Parathyroid adenoma (tissue), 2 donors: ENCODE data around the gene PPP1R7.

Experiments
- H2AFZ ChIP-seq: fragments of 300-600 bp; sonication (generic); one replicate; pipeline ENCODE4 v1.7.0; 2017; ENCODE audit warnings: antibody characterized with exemption, mild to moderate bottlenecking
- H3K27ac ChIP-seq: fragments of 300-600 bp; sonication (generic); one replicate; pipeline ENCODE4 v1.7.0; 2017
- H3K27me3 ChIP-seq: fragments of 300-600 bp; sonication (generic); one replicate; pipeline ENCODE4 v1.7.0; 2017; ENCODE audit warnings: low read length; ENCODE audit not compliant: control insufficient read depth, insufficient read depth
- H3K36me3 ChIP-seq: fragments of 300-600 bp; sonication (generic); one replicate; pipeline ENCODE4 v1.7.0; 2017; ENCODE audit warnings: low read length; ENCODE audit not compliant: control insufficient read depth, insufficient read depth
- H3K4me1 ChIP-seq: fragments of 300-600 bp; sonication (generic); one replicate; pipeline ENCODE4 v1.7.0; 2017; ENCODE audit warnings: control low read depth
- H3K4me2 ChIP-seq: fragments of 300-600 bp; sonication (generic); one replicate; pipeline ENCODE4 v1.7.0; 2017; ENCODE audit warnings: low read length
- H3K4me3 ChIP-seq: fragments of 300-600 bp; sonication (generic); one replicate; pipeline ENCODE4 v1.7.0; 2017; ENCODE audit warnings: low read depth, low read length
- H3K79me2 ChIP-seq: fragments of 300-600 bp; sonication (generic); one replicate; pipeline ENCODE4 v1.7.0; 2017; ENCODE audit warnings: control low read depth
- H3K9ac ChIP-seq: fragments of 300-600 bp; sonication (generic); one replicate; pipeline ENCODE4 v1.7.0; 2017; ENCODE audit warnings: mild to moderate bottlenecking
- H3K9me3 ChIP-seq: fragments of 300-600 bp; sonication (generic); one replicate; pipeline ENCODE4 v1.7.0; 2017; ENCODE audit warnings: low read length; ENCODE audit not compliant: control insufficient read depth
- TF ChIP-seq, protein P1 (sequence below): fragments of 300-600 bp; sonication (generic); IDR thresholded peaks from one replicate; pipeline ENCODE4 v1.7.0; 2017; ENCODE audit warnings: antibody characterized with exemption, mild to moderate bottlenecking
- donor health status: primary hyperparathyroidism.

PPP1R7 gene

DNA sequence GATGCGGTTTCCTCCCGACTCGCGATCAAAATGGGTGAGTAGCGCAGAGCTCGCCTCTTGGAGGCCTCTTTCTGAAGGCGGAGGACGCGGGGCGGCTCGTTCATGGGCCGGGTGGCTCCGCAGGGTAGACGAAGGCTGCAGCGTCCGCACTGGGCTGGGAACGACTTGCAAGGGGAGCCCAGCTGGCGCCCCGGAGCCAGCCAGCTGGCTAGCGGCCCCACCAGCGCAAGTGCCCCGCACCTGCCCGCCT, 667 bp upstream of the PPP1R7 start:
- Histone ChIP-seq H3K27ac (peak overlapping the region; percentile 61), H3K9ac (peak overlapping the region; percentile 61), H3K9me3 (no peaks in the 10 kb centered on the region), H3K36me3 (no peaks in the 10 kb centered on the region), H3K79me2 (peaks cover 5% of the 10 kb centered on the region), H2AFZ (peak overlapping the region; percentile 98), H3K27me3 (no peaks in the 10 kb centered on the region), H3K4me3 (peak overlapping the region; percentile 83), H3K4me2 (peak overlapping the region; percentile 94), H3K4me1 (peaks cover 14% of the 10 kb centered on the region)
- TF ChIP-seq, protein P1, sequence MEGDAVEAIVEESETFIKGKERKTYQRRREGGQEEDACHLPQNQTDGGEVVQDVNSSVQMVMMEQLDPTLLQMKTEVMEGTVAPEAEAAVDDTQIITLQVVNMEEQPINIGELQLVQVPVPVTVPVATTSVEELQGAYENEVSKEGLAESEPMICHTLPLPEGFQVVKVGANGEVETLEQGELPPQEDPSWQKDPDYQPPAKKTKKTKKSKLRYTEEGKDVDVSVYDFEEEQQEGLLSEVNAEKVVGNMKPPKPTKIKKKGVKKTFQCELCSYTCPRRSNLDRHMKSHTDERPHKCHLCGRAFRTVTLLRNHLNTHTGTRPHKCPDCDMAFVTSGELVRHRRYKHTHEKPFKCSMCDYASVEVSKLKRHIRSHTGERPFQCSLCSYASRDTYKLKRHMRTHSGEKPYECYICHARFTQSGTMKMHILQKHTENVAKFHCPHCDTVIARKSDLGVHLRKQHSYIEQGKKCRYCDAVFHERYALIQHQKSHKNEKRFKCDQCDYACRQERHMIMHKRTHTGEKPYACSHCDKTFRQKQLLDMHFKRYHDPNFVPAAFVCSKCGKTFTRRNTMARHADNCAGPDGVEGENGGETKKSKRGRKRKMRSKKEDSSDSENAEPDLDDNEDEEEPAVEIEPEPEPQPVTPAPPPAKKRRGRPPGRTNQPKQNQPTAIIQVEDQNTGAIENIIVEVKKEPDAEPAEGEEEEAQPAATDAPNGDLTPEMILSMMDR = no peak

DNA sequence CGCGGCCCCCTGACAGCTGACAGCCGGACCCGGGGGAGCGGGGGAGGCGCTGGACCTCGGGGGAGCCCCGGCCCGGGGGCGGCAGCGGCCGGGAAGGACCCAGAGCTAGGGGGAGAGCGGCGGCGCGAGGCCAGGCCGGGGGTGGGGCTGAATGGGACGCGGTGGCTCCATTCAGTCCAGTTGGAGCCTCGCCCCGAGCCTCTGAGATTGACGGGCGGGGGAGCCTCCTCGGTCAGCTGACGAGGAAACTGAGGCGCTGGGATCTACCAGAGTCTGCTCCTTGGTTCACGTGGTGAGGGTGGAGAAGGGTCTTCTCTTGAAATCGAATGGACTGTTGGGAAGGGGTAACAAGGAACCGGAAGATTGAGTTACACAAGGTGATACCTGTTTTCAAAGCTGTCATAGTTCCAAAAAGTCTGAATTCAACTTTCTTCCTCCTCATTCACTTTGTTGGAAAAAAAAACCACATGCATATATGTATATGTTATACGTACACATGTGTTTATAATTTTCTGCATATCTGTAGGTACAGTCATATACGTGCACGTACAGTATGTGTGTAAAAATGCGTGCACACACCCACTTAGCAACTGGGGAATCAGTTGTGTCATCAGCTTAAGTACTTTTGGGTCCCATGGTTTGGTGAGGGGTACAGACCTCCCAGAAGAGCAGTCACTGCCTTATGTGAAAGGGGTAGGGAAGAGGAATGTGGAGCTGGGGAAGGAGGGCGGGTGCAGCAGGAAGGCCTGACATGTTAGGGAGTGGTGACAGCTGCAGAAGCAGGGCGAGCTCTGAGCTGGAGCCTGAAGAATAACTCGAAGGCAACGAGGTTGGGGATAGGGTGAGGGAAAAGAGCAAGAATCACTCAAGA, 628 bp downstream of the PPP1R7 start:
- Histone ChIP-seq H3K4me1 (peaks cover 14% of the 10 kb centered on the region), H2AFZ (peak overlapping the region; percentile 98), H3K36me3 (no peaks in the 10 kb centered on the region), H3K4me2 (peak overlapping the region; percentile 80), H3K9ac (no peak overlapping the region), H3K79me2 (peaks cover 5% of the 10 kb centered on the region), H3K27me3 (no peaks in the 10 kb centered on the region), H3K27ac (no peak overlapping the region), H3K9me3 (no peaks in the 10 kb centered on the region), H3K4me3 (peak overlapping the region; percentile 83)
- TF ChIP-seq, protein P1 = no peak

DNA sequence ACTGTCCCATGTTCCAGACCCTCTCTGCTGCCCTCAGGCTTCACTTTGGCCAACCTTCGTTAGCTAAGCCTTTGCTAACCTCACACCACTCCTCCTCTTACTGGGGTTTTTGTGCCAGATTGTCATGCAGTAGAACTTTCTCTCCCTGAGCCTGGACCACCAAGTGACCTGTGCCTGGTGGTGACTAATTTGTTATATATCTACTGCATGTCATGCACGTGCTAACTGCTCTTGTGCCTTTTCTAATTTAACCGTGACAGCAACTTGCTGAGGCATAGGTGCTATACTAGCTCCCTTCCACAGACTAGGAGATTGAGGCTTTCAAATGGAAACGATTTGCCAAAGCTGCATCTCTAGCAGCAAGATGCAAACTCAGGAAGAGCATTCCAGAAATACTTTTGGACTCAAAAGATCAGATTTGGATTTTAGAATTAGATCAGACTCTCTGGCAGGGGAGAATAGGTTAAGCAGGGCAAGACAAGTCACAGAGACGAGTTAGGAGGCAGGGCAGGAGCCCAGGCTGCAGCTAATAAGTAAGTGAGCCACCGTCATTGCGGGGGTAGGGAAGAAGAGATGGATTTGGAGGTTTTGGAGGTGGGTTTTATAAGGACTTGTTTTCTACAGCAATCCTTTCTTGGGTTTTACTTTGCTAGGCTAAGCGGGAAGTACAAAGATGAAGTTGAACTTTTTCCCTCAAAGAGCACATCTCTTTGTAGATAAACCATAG, 1.8 kb downstream of the PPP1R7 start:
- Histone ChIP-seq H3K9me3 (no peaks in the 10 kb centered on the region), H3K9ac (no peak overlapping the region), H3K27me3 (no peaks in the 10 kb centered on the region), H3K4me1 (peaks cover 15% of the 10 kb centered on the region), H3K27ac (no peak overlapping the region), H2AFZ (no peak overlapping the region), H3K79me2 (peaks cover 5% of the 10 kb centered on the region), H3K4me2 (no peak overlapping the region), H3K4me3 (no peak overlapping the region), H3K36me3 (no peaks in the 10 kb centered on the region)
- TF ChIP-seq, protein P1 = no peak

DNA sequence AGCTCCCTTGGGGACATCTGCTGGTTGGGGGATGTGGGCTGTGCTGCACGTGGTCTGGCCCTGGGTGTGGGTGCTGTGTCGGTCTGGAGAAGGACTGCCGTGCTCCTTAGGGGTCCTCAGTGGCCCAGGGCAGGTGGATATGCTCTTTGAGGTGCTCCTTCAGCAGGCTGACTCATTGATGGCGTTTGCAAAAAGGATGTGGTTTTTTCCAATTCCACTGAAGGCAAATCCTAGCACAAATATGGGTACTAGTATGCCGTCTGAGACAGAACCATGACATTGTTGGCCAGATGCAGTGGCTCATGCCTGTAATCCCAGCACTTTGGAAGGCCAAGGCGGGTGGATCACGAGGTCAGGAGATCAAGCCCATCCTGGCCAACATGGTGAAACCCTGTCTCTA, 3.3 kb downstream of the PPP1R7 start:
- Histone ChIP-seq H3K4me3 (no peak overlapping the region), H3K4me2 (no peak overlapping the region), H2AFZ (no peak overlapping the region), H3K4me1 (peaks cover 13% of the 10 kb centered on the region), H3K9ac (no peak overlapping the region), H3K27me3 (no peaks in the 10 kb centered on the region), H3K36me3 (no peaks in the 10 kb centered on the region), H3K79me2 (no peaks in the 10 kb centered on the region), H3K9me3 (no peaks in the 10 kb centered on the region), H3K27ac (no peak overlapping the region)
- TF ChIP-seq, protein P1 = no peak
